Keratinocyte (primary cell): ENCODE data around the gene CDH8. TPM values are rescaled to one million over a fixed set of nuclear protein-coding genes. Genes with fewer than 3 reads are reported as not detected.

Experiments used
- DNase-seq: peaks from one replicate; pipeline ENCODE4 v3.0.0-alpha.2; 2011; ENCODE audit warnings: low read depth, missing footprints, low spot score
- FAIRE-seq: peaks from 2 replicates; lab custom pipeline; 2011; peaks lifted over from hg19 to GRCh38; lab: Jason Lieb, UNC
- H2AFZ ChIP-seq: 2 replicates; pipeline ENCODE4 v1.6.0; 2012; ENCODE audit warnings: low read length, control low read depth, inconsistent platforms; ENCODE audit not compliant: control insufficient read depth
- H3K27ac ChIP-seq: 2 replicates; pipeline ENCODE4 v1.5.1; 2011; ENCODE audit warnings: low read length; ENCODE audit not compliant: control insufficient read depth, insufficient read depth
- H3K27me3 ChIP-seq: 3 replicates; pipeline ENCODE4 v1.6.0; 2011; ENCODE audit warnings: low read length; ENCODE audit not compliant: control insufficient read depth, insufficient read depth; ENCODE audit errors: extremely low read depth
- H3K36me3 ChIP-seq, 2 experiments: 2 replicates in 1 of 2; 3 replicates in 1 of 2; pipeline ENCODE4 v1.5.1; 2011; ENCODE audit warnings: low read length in 2 of 2, mild to moderate bottlenecking in 1 of 2; ENCODE audit not compliant: control insufficient read depth in 2 of 2, insufficient read depth in 2 of 2; ENCODE audit errors: extremely low read depth in 1 of 2
- H3K4me1 ChIP-seq: 3 replicates; pipeline ENCODE4 v1.5.1; 2011; ENCODE audit warnings: low read length; ENCODE audit not compliant: control insufficient read depth, insufficient read depth; ENCODE audit errors: extremely low read depth
- H3K4me2 ChIP-seq: 3 replicates; pipeline ENCODE4 v1.6.0; 2011; ENCODE audit warnings: low read depth, low read length; ENCODE audit not compliant: control insufficient read depth, insufficient read depth; ENCODE audit errors: extremely low read depth
- H3K4me3 ChIP-seq, 3 experiments: fragments of 200-600 bp in 1 of 3; sonication (generic) in 1 of 3; 2 replicates in 2 of 3; 3 replicates in 1 of 3; pipeline ENCODE4 v1.5.1; 2011 to 2016; ENCODE audit warnings: low read length in 3 of 3, mild to moderate bottlenecking in 3 of 3, control low read depth in 2 of 3, inconsistent platforms in 1 of 3, low read depth in 1 of 3, mixed read lengths in 1 of 3, mixed run types in 1 of 3, moderate library complexity in 1 of 3; ENCODE audit not compliant: control insufficient read depth in 2 of 3, insufficient read depth in 2 of 3; ENCODE audit errors: extremely low read depth in 1 of 3
- H3K79me2 ChIP-seq: 2 replicates; pipeline ENCODE4 v1.6.0; 2012; ENCODE audit warnings: low read length; ENCODE audit not compliant: control insufficient read depth, insufficient read depth
- H3K9ac ChIP-seq: 3 replicates; pipeline ENCODE4 v1.6.0; 2011; ENCODE audit warnings: low read length; ENCODE audit not compliant: control insufficient read depth, insufficient read depth; ENCODE audit errors: extremely low read depth
- H3K9me1 ChIP-seq: 3 replicates; pipeline ENCODE4 v1.6.0; 2011; ENCODE audit warnings: low read length; ENCODE audit not compliant: control insufficient read depth, insufficient read depth; ENCODE audit errors: extremely low read depth
- H3K9me3 ChIP-seq: 2 replicates; pipeline ENCODE4 v1.5.1; 2012; ENCODE audit warnings: low read depth, low read length; ENCODE audit not compliant: control insufficient read depth
- H4K20me1 ChIP-seq: 3 replicates; pipeline ENCODE4 v1.6.0; 2011; ENCODE audit warnings: low read length; ENCODE audit not compliant: control insufficient read depth, insufficient read depth; ENCODE audit errors: extremely low read depth
- CTCF ChIP-seq, 3 experiments: IDR thresholded peaks in 1 of 3; conservative IDR thresholded peaks in 1 of 3; optimal IDR thresholded peaks in 1 of 3; 2 replicates in 2 of 3; 3 replicates in 1 of 3; pipeline versions ENCODE3 to v1.5.1; 2011; ENCODE audit warnings: low read length in 3 of 3, mild to moderate bottlenecking in 3 of 3, moderate library complexity in 2 of 3, control low read depth in 1 of 3, inconsistent platforms in 1 of 3; ENCODE audit not compliant: insufficient read depth in 2 of 3; ENCODE audit errors: extremely low read depth in 1 of 3
- EZH2 ChIP-seq: IDR thresholded peaks from one replicate; pipeline ENCODE4 v1.6.1; 2012; ENCODE audit warnings: inconsistent platforms, mild to moderate bottlenecking, low read length, moderate library complexity
- dilution Hi-C: fragments of 300-500 bp; cut with MboI; formaldehyde crosslinking; loops from one replicate; pipeline ENCODE4 v1.7.0; 2020; ENCODE audit warnings: low sequenced_read_pairs; ENCODE audit not compliant: extremely low pct_ligation_motif_present
- polyA plus RNA-seq, 5 experiments: library from polyadenylated mRNA; depleted of rRNA in 3 of 5; stranded (reverse) in 3 of 5; stranded (forward) in 1 of 5; unstranded in 1 of 5; fragments of >200 nt; gene quantifications; 1 replicate in 1 of 5; 2 replicates in 3 of 5; 3 replicates in 1 of 5; pipeline versions ENCODE4 v1.2.1 to v1.2.3, GENCODE V29; 2011 to 2012; ENCODE audit warnings: missing spikeins in 2 of 5, low read depth in 1 of 5, low replicate concordance in 1 of 5

Gene CDH8
- polyA plus RNA-seq, 1 donor (not counting 4 experiments of a cell fraction or from before 2014, with no cell fraction given) = 0.18 TPM

- Histone ChIP-seq H3K4me1 (no peaks in the 10 kb centered on the region), H3K27ac (no peak overlapping the region), H3K9ac (no peak overlapping the region), H2AFZ (no peak overlapping the region), H3K27me3 (no peaks in the 10 kb centered on the region), H3K79me2 (no peaks in the 10 kb centered on the region), H3K9me3 (no peaks in the 10 kb centered on the region), H3K36me3 (no peaks in the 10 kb centered on the region), H3K4me2 (no peak overlapping the region), H4K20me1 (no peaks in the 10 kb centered on the region), H3K4me3 (no peak overlapping the region), H3K9me1 (no peaks in the 10 kb centered on the region)
- no peak for TF ChIP-seq EZH2
- TF ChIP-seq CTCF (optimal IDR thresholded peaks at IDR 0.05 in 1 of 3, IDR thresholded peaks at IDR 0.05 in 1 of 3, conservative IDR thresholded peaks at IDR 0.05 in 1 of 3; ENCODE audit: extremely low read depth in 1 of 3, insufficient read depth in 2 of 3, low read length in 3 of 3) = no peak
- FAIRE-seq (no peak), DNase-seq (no peak)
- dilution Hi-C loops = no loop called here
Measured at GRCh38 chr16:61678182-61678581, 358.1 kb downstream of the CDH8 start.

- H3K36me3 ChIP-seq = no peaks in the 10 kb centered on the region
- dilution Hi-C loops = no loop called here
- no peak for FAIRE-seq
Measured at GRCh38 chr16:61677776-61678175, 358.5 kb downstream of the CDH8 start.

More at GRCh38 chr16:61677776-61678175, 358.5 kb downstream of the CDH8 start:
- H3K27ac ChIP-seq = no peak overlapping the region
- no peak overlapping the region for H3K4me2 ChIP-seq
- H3K4me3 ChIP-seq = no peak overlapping the region
- no peaks in the 10 kb centered on the region for H3K4me1 ChIP-seq
- TF ChIP-seq CTCF (optimal IDR thresholded peaks at IDR 0.05 in 1 of 3, IDR thresholded peaks at IDR 0.05 in 1 of 3, conservative IDR thresholded peaks at IDR 0.05 in 1 of 3; ENCODE audit: extremely low read depth in 1 of 3, insufficient read depth in 2 of 3, low read length in 3 of 3) = no peak
- H3K79me2 ChIP-seq = no peaks in the 10 kb centered on the region
- H4K20me1 ChIP-seq = no peaks in the 10 kb centered on the region
- no peaks in the 10 kb centered on the region for H3K27me3 ChIP-seq
- H2AFZ ChIP-seq = no peak overlapping the region
- no peak overlapping the region for H3K9ac ChIP-seq
- H3K9me3 ChIP-seq = no peaks in the 10 kb centered on the region
- no peaks in the 10 kb centered on the region for H3K9me1 ChIP-seq
- DNase-seq = no peak
